H7 (cell line): ENCODE data around the gene CYTH2. TPM values are rescaled to one million over a fixed set of nuclear protein-coding genes. Genes with fewer than 3 reads are reported as not detected.

Source experiments
- DNase-seq: peaks from one replicate; pipeline ENCODE4 v3.0.0; 2012
- H3K27me3 ChIP-seq: 2 replicates; pipeline ENCODE4 v1.6.0; 2011; ENCODE audit warnings: mild to moderate bottlenecking, low read length; ENCODE audit not compliant: control insufficient read depth, insufficient read depth
- H3K36me3 ChIP-seq: replicated peaks from 2 replicates; pipeline ENCODE4 v1.5.1; 2011; ENCODE audit warnings: low read length; ENCODE audit not compliant: control insufficient read depth, insufficient read depth
- H3K4me3 ChIP-seq: 2 replicates; pipeline ENCODE4 v1.5.1; 2011; ENCODE audit warnings: low read depth, mild to moderate bottlenecking, control low read depth, low read length, moderate library complexity; ENCODE audit not compliant: insufficient read depth
- total RNA-seq: library from RNA; depleted of rRNA; stranded (reverse); fragments of >200 nt; shearing (Covaris generic); gene quantifications from 2 replicates; pipeline ENCODE4 v1.2.3, GENCODE V29; 2014; rRNA removed

The CYTH2 gene
- 42.9 and 51.3 TPM in 2 replicates for total RNA-seq

- peak; percentile 94 for DNase-seq
- Histone ChIP-seq H3K36me3 (peaks cover 35% of the 10 kb centered on the region), H3K27me3 (no peaks in the 10 kb centered on the region), H3K4me3 (peak within 1 kb of the TSS; percentile 98)
These were observed at the start of gene CYTH2 for GRCh38 chr19:48469289-48469881. Gene CYTH2, plus strand, starts transcription at chr19:48469369. Its CDS starts 139 bp downstream, at chr19:48469508.

GRCh38 chr19:48421548-48421947 lies 47.6 kb upstream of the CYTH2 start:
- Histone ChIP-seq H3K36me3 (peaks cover 14% of the 10 kb centered on the region), H3K4me3 (no peak overlapping the region), H3K27me3 (no peaks in the 10 kb centered on the region)
- peak; percentile 23 for DNase-seq

DNA sequence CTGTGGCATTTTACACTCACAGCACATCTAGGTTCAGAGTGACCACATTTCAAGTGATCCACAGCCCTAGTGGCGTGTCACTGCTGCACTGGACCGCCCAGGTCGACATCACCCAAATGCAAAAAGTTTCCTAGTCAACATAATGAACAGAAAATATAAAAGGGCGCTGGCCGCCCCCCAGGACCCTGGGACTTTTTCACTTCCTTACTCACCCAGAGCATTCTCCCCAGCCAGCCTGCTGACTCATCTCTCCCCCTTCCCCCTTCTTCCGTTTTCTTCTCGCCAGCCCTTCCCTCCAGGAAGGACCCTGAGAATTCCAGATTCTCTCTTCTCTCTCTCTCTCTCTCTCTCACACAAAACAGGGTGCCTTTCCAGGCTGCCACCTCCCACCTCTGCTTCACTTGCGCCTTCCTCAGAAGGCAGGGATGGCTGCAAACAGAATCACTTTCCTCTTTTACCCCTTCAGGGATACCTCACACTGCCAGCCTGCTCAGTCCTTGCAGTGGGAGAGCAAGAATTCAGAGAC lies 44.4 kb upstream of the CYTH2 start:
- DNase-seq: peak; percentile 77
- Histone ChIP-seq H3K4me3 (no peak overlapping the region), H3K27me3 (no peaks in the 10 kb centered on the region), H3K36me3 (peaks cover 10% of the 10 kb centered on the region)

DNA sequence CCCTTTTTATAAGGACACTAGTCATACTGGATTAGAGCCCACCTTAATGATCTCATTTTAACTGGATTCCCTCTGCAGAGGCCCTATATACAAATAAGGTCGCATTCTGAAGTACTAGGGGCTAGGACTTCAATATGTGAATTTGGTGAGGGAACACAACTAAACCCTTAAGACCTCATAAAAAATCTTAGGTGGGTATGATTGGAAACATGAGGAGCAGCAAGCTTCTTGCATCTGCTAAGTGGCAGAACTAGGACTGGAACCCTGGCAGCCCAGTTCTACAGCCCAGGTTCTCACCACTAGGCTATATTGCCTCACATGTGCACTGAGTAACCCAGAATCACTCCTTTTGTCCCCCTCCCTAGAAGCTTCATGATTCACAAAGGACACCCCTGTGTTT lies 40.5 kb upstream of the CYTH2 start:
- no peak overlapping the region for H3K4me3 ChIP-seq
- no peak for DNase-seq
- H3K36me3 ChIP-seq: peaks cover 7% of the 10 kb centered on the region
- no peaks in the 10 kb centered on the region for H3K27me3 ChIP-seq

GRCh38 chr19:48433337-48433736 lies 35.8 kb upstream of the CYTH2 start:
- DNase-seq: peak; percentile 67
- H3K36me3 ChIP-seq: peaks cover 7% of the 10 kb centered on the region
- no peaks in the 10 kb centered on the region for H3K27me3 ChIP-seq
- H3K4me3 ChIP-seq: no peak overlapping the region

DNA sequence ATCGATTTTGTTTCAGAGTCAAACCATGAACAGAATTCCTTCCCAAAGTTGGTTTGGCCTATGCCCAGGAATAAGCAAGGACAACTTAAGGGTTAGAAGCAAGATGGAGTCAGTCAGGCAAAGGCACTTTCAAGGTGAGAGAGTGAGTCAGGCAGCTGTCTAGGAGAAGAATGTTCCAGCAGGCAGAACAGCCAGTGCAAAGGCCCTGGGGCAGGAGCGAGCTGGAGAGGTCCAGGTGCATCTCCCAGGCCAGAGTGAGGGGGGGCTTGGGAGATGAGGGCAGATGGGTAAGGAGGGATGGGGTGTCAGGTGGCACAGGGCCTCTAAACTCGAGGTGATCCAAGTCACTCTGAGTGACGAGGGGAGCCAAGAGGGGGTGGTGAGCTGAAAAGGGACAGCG lies 32.6 kb upstream of the CYTH2 start:
- H3K27me3 ChIP-seq: no peaks in the 10 kb centered on the region
- no peak for DNase-seq
- peaks cover 3% of the 10 kb centered on the region for H3K36me3 ChIP-seq
- H3K4me3 ChIP-seq: no peak overlapping the region

- peaks cover 3% of the 10 kb centered on the region for H3K36me3 ChIP-seq
- H3K4me3 ChIP-seq: no peak overlapping the region
- DNase-seq: peak; percentile 51
- H3K27me3 ChIP-seq: no peaks in the 10 kb centered on the region
These were observed 27.7 kb upstream of the CYTH2 start for GRCh38 chr19:48441360-48442050.

DNA sequence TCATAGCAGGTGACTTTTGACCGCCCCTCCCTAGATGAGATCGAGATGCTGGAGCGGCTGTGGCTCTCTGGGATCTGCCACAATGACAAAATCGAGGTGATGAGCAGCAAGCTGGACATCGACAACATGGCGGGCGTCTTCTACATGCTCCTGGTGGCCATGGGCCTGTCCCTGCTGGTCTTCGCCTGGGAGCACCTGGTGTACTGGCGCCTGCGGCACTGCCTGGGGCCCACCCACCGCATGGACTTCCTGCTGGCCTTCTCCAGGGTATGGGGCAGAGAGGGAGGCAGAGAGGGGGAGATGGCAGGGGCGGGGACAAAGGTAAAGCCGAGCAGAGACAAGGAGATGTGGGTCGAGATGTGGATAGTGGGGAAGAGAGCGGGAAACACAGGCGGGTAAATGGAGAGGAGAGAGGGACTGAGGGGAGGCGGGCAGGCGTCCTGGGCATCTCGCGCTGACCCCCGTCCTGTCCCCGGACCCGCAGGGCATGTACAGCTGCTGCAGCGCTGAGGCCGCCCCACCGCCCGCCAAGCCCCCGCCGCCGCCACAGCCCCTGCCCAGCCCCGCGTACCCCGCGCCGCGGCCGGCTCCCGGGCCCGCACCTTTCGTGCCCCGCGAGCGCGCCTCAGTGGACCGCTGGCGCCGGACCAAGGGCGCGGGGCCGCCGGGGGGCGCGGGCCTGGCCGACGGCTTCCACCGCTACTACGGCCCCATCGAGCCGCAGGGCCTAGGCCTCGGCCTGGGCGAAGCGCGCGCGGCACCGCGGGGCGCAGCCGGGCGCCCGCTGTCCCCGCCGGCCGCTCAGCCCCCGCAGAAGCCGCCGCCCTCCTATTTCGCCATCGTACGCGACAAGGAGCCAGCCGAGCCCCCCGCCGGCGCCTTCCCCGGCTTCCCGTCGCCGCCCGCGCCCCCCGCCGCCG lies 26.8 kb upstream of the CYTH2 start:
- Histone ChIP-seq H3K36me3 (peaks cover 4% of the 10 kb centered on the region; the same call in 1 of the 2 replicates), H3K4me3 (no peak overlapping the region), H3K27me3 (no peaks in the 10 kb centered on the region)
- peak; percentile 75 for DNase-seq

DNA sequence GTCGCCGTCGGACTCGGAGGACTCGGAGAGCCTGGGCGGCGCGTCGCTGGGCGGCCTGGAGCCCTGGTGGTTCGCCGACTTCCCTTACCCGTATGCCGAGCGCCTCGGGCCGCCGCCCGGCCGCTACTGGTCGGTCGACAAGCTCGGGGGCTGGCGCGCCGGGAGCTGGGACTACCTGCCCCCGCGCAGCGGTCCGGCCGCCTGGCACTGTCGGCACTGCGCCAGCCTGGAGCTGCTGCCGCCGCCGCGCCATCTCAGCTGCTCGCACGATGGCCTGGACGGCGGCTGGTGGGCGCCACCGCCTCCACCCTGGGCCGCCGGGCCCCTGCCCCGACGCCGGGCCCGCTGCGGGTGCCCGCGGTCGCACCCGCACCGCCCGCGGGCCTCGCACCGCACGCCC lies 25.9 kb upstream of the CYTH2 start:
- Histone ChIP-seq H3K36me3 (peaks cover 9% of the 10 kb centered on the region), H3K27me3 (no peaks in the 10 kb centered on the region), H3K4me3 (no peak overlapping the region)
- DNase-seq: peak; percentile 64

DNA sequence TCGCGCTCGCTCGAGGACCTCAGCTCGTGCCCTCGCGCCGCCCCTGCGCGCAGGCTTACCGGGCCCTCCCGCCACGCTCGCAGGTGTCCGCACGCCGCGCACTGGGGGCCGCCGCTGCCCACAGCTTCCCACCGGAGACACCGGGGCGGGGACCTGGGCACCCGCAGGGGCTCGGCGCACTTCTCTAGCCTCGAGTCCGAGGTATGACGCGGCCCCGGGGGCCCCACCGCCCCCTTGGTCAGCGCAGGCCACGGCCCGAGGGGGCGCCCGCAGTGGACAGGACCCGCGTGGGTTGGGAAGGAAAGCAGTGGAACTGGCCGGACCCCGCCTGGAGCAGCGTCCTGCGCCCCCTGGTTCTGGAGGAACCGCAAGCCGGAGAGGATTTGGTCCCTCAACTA lies 25.4 kb upstream of the CYTH2 start:
- no peak overlapping the region for H3K4me3 ChIP-seq
- peak; percentile 65 for DNase-seq

GRCh38 chr19:48444129-48444935 lies 24.8 kb upstream of the CYTH2 start:
- no peaks in the 10 kb centered on the region for H3K27me3 ChIP-seq
- H3K4me3 ChIP-seq: no peak overlapping the region; the same call in 1 of the 2 replicates
- peak; percentile 53 for DNase-seq
- peaks cover 14% of the 10 kb centered on the region for H3K36me3 ChIP-seq

More for the DNA sequence above, 25.4 kb upstream of the CYTH2 start:
- Histone ChIP-seq H3K27me3 (no peaks in the 10 kb centered on the region), H3K36me3 (peaks cover 13% of the 10 kb centered on the region)

DNA sequence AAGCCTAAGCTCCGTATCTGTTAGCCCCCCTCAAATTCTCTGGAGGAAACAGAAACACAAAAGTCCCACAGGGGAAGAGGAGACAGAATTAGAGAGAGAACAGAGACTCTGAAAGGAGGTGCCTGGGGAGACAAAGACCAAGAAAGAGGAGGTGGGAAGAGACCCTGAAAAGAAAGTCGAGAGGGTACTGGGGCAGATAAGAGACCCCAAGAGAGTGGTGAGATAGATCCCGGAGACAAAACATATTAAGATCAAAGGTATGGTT lies 24.3 kb upstream of the CYTH2 start:
- Histone ChIP-seq H3K27me3 (no peaks in the 10 kb centered on the region), H3K36me3 (peaks cover 16% of the 10 kb centered on the region), H3K4me3 (no peak overlapping the region)
- peak; percentile 41 for DNase-seq

GRCh38 chr19:48445256-48445605 lies 23.9 kb upstream of the CYTH2 start:
- H3K27me3 ChIP-seq: no peaks in the 10 kb centered on the region
- peaks cover 16% of the 10 kb centered on the region for H3K36me3 ChIP-seq
- peak; percentile 88 for DNase-seq
- H3K4me3 ChIP-seq: peak overlapping the region; percentile 81
